ENCODE measurements around the gene PCYT2. TPM values are rescaled to one million over a fixed set of nuclear protein-coding genes. Genes with fewer than 3 reads are reported as not detected.
A peak's percentile ranks its signal among the peaks of the same experiment; 100 is the strongest.

The PCYT2 gene
- total RNA-seq, 2 experiments from 2014 or later, result 18.7 to 18.9 TPM

- intact Hi-C loops (cut with DNase I, micrococcal nuclease), result loop anchor here (1.0 to 2.0 kb wide), 4 partner anchors 15 to 52 kb away; partner anchors contain the start of genes ALYREF (in 2 of the 2), ANAPC11 (in 2 of the 2), MAFG (in 1 of the 2) and P4HB (in 1 of the 2)
- no peak overlapping the region for H3K4me3 ChIP-seq (ENCODE audit: low read length)
- Mint-ChIP-seq H3K4me3 (peak overlapping the region; percentile 80), H3K36me3 (ENCODE audit: low read depth) (peaks cover 45% of the 10 kb centered on the region), H3K27ac (no peak overlapping the region), H3K9me3 (no peaks in the 10 kb centered on the region), H3K27me3 (no peaks in the 10 kb centered on the region), H3K4me1 (ENCODE audit: low read depth) (peaks cover 17% of the 10 kb centered on the region)
- ChIA-PET POLR2A (no interaction called here), CTCF (interaction anchor here (1.1 to 1.5 kb wide), 3 partner anchors 14 to 48 kb away, joined by 3 to 4 read pairs (median 3); no protein-coding TSS in a partner anchor)
- peaks cover 52% of the 10 kb centered on the region for H3K36me3 ChIP-seq (ENCODE audit: insufficient read depth, low read length)
- no peaks in the 10 kb centered on the region for H3K27me3 ChIP-seq (ENCODE audit: control insufficient read depth in 1 of 2, insufficient read depth in 2 of 2, low read length in 2 of 2)
- ATAC-seq (ENCODE audit: poor library complexity) (no peak), DNase-seq (peak in 1 of 14 experiments; percentile 50)
- no peaks in the 10 kb centered on the region for H3K9me3 ChIP-seq (ENCODE audit: control insufficient read depth in 1 of 2, insufficient read depth in 1 of 2, low read length in 2 of 2)
- H3K4me1 ChIP-seq (ENCODE audit: insufficient read depth, low read length), result peaks cover 39% of the 10 kb centered on the region
- TF ChIP-seq, protein P1, sequence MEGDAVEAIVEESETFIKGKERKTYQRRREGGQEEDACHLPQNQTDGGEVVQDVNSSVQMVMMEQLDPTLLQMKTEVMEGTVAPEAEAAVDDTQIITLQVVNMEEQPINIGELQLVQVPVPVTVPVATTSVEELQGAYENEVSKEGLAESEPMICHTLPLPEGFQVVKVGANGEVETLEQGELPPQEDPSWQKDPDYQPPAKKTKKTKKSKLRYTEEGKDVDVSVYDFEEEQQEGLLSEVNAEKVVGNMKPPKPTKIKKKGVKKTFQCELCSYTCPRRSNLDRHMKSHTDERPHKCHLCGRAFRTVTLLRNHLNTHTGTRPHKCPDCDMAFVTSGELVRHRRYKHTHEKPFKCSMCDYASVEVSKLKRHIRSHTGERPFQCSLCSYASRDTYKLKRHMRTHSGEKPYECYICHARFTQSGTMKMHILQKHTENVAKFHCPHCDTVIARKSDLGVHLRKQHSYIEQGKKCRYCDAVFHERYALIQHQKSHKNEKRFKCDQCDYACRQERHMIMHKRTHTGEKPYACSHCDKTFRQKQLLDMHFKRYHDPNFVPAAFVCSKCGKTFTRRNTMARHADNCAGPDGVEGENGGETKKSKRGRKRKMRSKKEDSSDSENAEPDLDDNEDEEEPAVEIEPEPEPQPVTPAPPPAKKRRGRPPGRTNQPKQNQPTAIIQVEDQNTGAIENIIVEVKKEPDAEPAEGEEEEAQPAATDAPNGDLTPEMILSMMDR (IDR thresholded peaks at IDR 0.05), result no peak
- H3K27ac ChIP-seq (ENCODE audit: low read depth in 1 of 2, low read length in 2 of 2), result peak overlapping the region in 1 of 2 donors; percentile 29
These were observed 770 bp upstream of the PCYT2 start for GRCh38 chr17:81911969-81912368.

- TF ChIP-seq, protein P1 (IDR thresholded peaks at IDR 0.05), result no peak
- no peaks in the 10 kb centered on the region for H3K27me3 ChIP-seq (ENCODE audit: control insufficient read depth in 1 of 2, insufficient read depth in 2 of 2, low read length in 2 of 2)
- Mint-ChIP-seq H3K4me3 (peak overlapping the region; percentile 92), H3K27ac (peak overlapping the region; percentile 73), H3K27me3 (no peaks in the 10 kb centered on the region), H3K36me3 (ENCODE audit: low read depth) (peaks cover 37% of the 10 kb centered on the region), H3K4me1 (ENCODE audit: low read depth) (peaks cover 7% of the 10 kb centered on the region), H3K9me3 (no peaks in the 10 kb centered on the region)
- H3K4me3 ChIP-seq (ENCODE audit: low read length), result peak overlapping the region; percentile 72
- ChIA-PET POLR2A (interaction anchor here (0.6 to 3.6 kb wide), 4 partner anchors 17 to 50 kb away, joined by 3 to 13 read pairs (median 5); partner anchors contain the start of genes ARHGDIA, MAFG and P4HB), CTCF (interaction anchor here (1.5 kb wide), 1 partner anchor 15 kb away, joined by 3 read pairs; no protein-coding TSS in a partner anchor)
- peaks cover 29% of the 10 kb centered on the region for H3K4me1 ChIP-seq (ENCODE audit: insufficient read depth, low read length)
- H3K27ac ChIP-seq (ENCODE audit: low read depth in 1 of 2, low read length in 2 of 2), result no peak overlapping the region
- H3K9me3 ChIP-seq (ENCODE audit: control insufficient read depth in 1 of 2, insufficient read depth in 1 of 2, low read length in 2 of 2), result no peaks in the 10 kb centered on the region
- no peak for ATAC-seq (ENCODE audit: poor library complexity)
- intact Hi-C loops (cut with DNase I, micrococcal nuclease), result loop anchor here (1.0 to 2.0 kb wide), 4 partner anchors 16 to 51 kb away; partner anchors contain the start of genes ALYREF (in 2 of the 2), ANAPC11 (in 2 of the 2), MAFG (in 1 of the 2) and P4HB (in 1 of the 2)
- peaks cover 50% of the 10 kb centered on the region for H3K36me3 ChIP-seq (ENCODE audit: insufficient read depth, low read length)
- DNase-seq, result no peak
These were observed 341 bp downstream of the PCYT2 start for GRCh38 chr17:81910840-81911276.

- peaks cover 4% of the 10 kb centered on the region for H3K4me1 Mint-ChIP-seq (ENCODE audit: low read depth)
- Histone ChIP-seq H3K27ac (ENCODE audit: low read depth in 1 of 2, low read length in 2 of 2) (no peak overlapping the region), H3K4me1 (ENCODE audit: insufficient read depth, low read length) (peaks cover 24% of the 10 kb centered on the region), H3K36me3 (ENCODE audit: insufficient read depth, low read length) (peaks cover 49% of the 10 kb centered on the region), H3K27me3 (ENCODE audit: control insufficient read depth in 1 of 2, insufficient read depth in 2 of 2, low read length in 2 of 2) (no peaks in the 10 kb centered on the region), H3K4me3 (ENCODE audit: low read length) (peak overlapping the region; percentile 72), H3K9me3 (ENCODE audit: control insufficient read depth in 1 of 2, insufficient read depth in 1 of 2, low read length in 2 of 2) (no peaks in the 10 kb centered on the region)
- CTCF ChIA-PET, result no interaction called here
- ATAC-seq (ENCODE audit: poor library complexity), result no peak
- H3K27ac Mint-ChIP-seq, result peak overlapping the region; percentile 73
- no peak for DNase-seq
- no peaks in the 10 kb centered on the region for H3K27me3 Mint-ChIP-seq
- TF ChIP-seq, protein P1 (IDR thresholded peaks at IDR 0.05), result no peak
- peak overlapping the region; percentile 92 for H3K4me3 Mint-ChIP-seq
- intact Hi-C loops (cut with DNase I, micrococcal nuclease), result loop anchor here (2.0 kb wide), 2 partner anchors 17 to 19 kb away; partner anchors contain the start of genes ALYREF (in 1 of the 2), ANAPC11 (in 1 of the 2) and MAFG (in 1 of the 2)
- POLR2A ChIA-PET, result interaction anchor here (0.6 to 3.6 kb wide), 4 partner anchors 18 to 50 kb away, joined by 3 to 13 read pairs (median 4); partner anchors contain the start of genes ANAPC11, ARHGDIA and P4HB
- H3K36me3 Mint-ChIP-seq (ENCODE audit: low read depth), result peaks cover 32% of the 10 kb centered on the region
- H3K9me3 Mint-ChIP-seq, result no peaks in the 10 kb centered on the region
These were observed 996 bp downstream of the PCYT2 start for GRCh38 chr17:81909966-81910839.

Measured in CD4-positive, alpha-beta T cell (primary cell).